HepG2 (cell line): ENCODE measurements around the gene MUC15. TPM values are rescaled to one million over a fixed set of nuclear protein-coding genes. Genes with fewer than 3 reads are reported as not detected.

Experiments
- ATAC-seq: fragments of 200-7000 bp; cut with Tn5 transposase; 3 replicates; pipeline ENCODE4 v1.9.1; 2020; ENCODE audit warnings: mild to moderate bottlenecking, moderate library complexity
- BruUV-seq: library from RNA; stranded (reverse); fragments of 400-500 nt; replicated peaks from 2 replicates; lab custom pipeline; 2021; lab: Mats Ljungman, UMichigan
- CTCF ChIA-PET: fragments of 300-600 bp; formaldehyde crosslinking; extraction: SDS; loops from one replicate; lab custom pipeline; 2021; ENCODE audit warnings: low total read pairs, inconsistent platforms, low intra/inter-chr PET ratio; lab: Yijun Ruan, JAX
- POLR2A ChIA-PET: fragments of 350-600 bp; sonication (Branson Sonifier 250); formaldehyde crosslinking; loops from one replicate; lab custom pipeline; 2020; ENCODE audit warnings: antibody characterized with exemption, inconsistent platforms; lab: Yijun Ruan, JAX
- DNase-seq: peaks from one replicate; pipeline ENCODE4 v3.0.0-alpha.2; 2015; ENCODE audit warnings: low spot score
- FAIRE-seq: peaks from 3 replicates; lab custom pipeline; 2011; peaks lifted over from hg19 to GRCh38; lab: Jason Lieb, UNC
- H2AFZ ChIP-seq: one replicate; pipeline ENCODE4 v1.6.1; 2011; ENCODE audit warnings: low read length, inconsistent platforms
- H3K27ac ChIP-seq: fragments of 300-600 bp; 3 replicates; pipeline ENCODE4 v1.8.0; 2011; ENCODE audit warnings: mixed run types, mild to moderate bottlenecking, mixed read lengths, low read length, inconsistent platforms; ENCODE audit not compliant: insufficient read depth; ENCODE audit errors: extremely low read length
- H3K27me3 ChIP-seq, 2 experiments: fragments of 200-600 bp in 1 of 2; 2 replicates in 1 of 2; 3 replicates in 1 of 2; pipeline versions ENCODE4 v1.6.0 to v1.8.0; 2011; ENCODE audit warnings: low read length in 2 of 2, mild to moderate bottlenecking in 2 of 2, moderate library complexity in 2 of 2, inconsistent platforms in 1 of 2; ENCODE audit not compliant: insufficient read depth in 2 of 2, control insufficient read depth in 1 of 2
- H3K36me3 ChIP-seq, 2 experiments: fragments of 200-600 bp in 1 of 2; replicated peaks in 1 of 2; 2 replicates in 1 of 2; 3 replicates in 1 of 2; pipeline versions ENCODE4 v1.5.1 to v1.8.0; 2011; ENCODE audit warnings: low read length in 2 of 2, inconsistent platforms in 1 of 2; ENCODE audit not compliant: insufficient read depth in 2 of 2, control insufficient read depth in 1 of 2
- H3K4me1 ChIP-seq: 2 replicates; pipeline ENCODE4 v1.5.1; 2012; ENCODE audit warnings: low read length, inconsistent platforms; ENCODE audit not compliant: insufficient read depth
- H3K4me2 ChIP-seq: 2 replicates; pipeline ENCODE4 v1.6.0; 2011; ENCODE audit warnings: low read depth, low read length, inconsistent platforms
- H3K4me3 ChIP-seq, 3 experiments: fragments of 200-600 bp in 1 of 3; sonication (generic), shearing (Covaris generic) in 1 of 3; replicated peaks in 1 of 3; 2 replicates each; pipeline ENCODE4 v1.5.1; 2011 to 2016; ENCODE audit warnings: low read length in 3 of 3, inconsistent platforms in 2 of 3, low read depth in 2 of 3, mild to moderate bottlenecking in 2 of 3, control low read depth in 1 of 3, mixed read lengths in 1 of 3; ENCODE audit not compliant: insufficient read depth in 1 of 3
- H3K79me2 ChIP-seq: one replicate; pipeline ENCODE4 v1.6.1; 2011; ENCODE audit warnings: low read length, inconsistent platforms; ENCODE audit not compliant: insufficient read depth
- H3K9ac ChIP-seq: 2 replicates; pipeline ENCODE4 v1.6.0; 2011; ENCODE audit warnings: mild to moderate bottlenecking, low read depth, low read length, inconsistent platforms; ENCODE audit not compliant: insufficient read depth
- H3K9me3 ChIP-seq: 2 replicates; pipeline ENCODE4 v1.5.1; 2012; ENCODE audit warnings: mild to moderate bottlenecking, low read length
- H4K20me1 ChIP-seq: 2 replicates; pipeline ENCODE4 v1.6.0; 2011; ENCODE audit warnings: inconsistent platforms, mild to moderate bottlenecking, low read length, moderate library complexity; ENCODE audit not compliant: insufficient read depth
- AFF4 ChIP-seq: sonication (generic); formaldehyde crosslinking; IDR thresholded peaks from 2 replicates; pipeline ENCODE4 v1.4.0; 2020; ENCODE audit warnings: missing genetic modification reagents
- BCL6 ChIP-seq: IDR thresholded peaks from 2 replicates; pipeline ENCODE4 v1.6.1; 2016; ENCODE audit warnings: missing genetic modification reagents, missing compliant biosample characterization
- ETV6 ChIP-seq: sonication (generic); formaldehyde crosslinking; conservative IDR thresholded peaks from 2 replicates; pipeline ENCODE4 v1.4.0; 2020; ENCODE audit warnings: missing genetic modification reagents
- HNRNPK ChIP-seq: fragments of 200-400 bp; formaldehyde crosslinking; IDR thresholded peaks from 2 replicates; pipeline ENCODE4 v1.6.1; 2018; ENCODE audit warnings: low read length, low read depth, moderate library complexity, mild to moderate bottlenecking; ENCODE audit not compliant: poor library complexity, severe bottlenecking
- NFIC ChIP-seq: IDR thresholded peaks from 2 replicates; pipeline ENCODE4 v1.6.1; 2012; ENCODE audit warnings: mild to moderate bottlenecking, low read length, inconsistent platforms
- RBFOX2 ChIP-seq: fragments of 200-400 bp; formaldehyde crosslinking; IDR thresholded peaks from 2 replicates; pipeline ENCODE4 v1.6.1; 2017; ENCODE audit warnings: low read depth, mild to moderate bottlenecking, low read length
- SETDB1 ChIP-seq: sonication (generic); formaldehyde crosslinking; IDR thresholded peaks from 2 replicates; pipeline ENCODE4 v1.5.1; 2020; ENCODE audit warnings: missing genetic modification reagents, mild to moderate bottlenecking, borderline replicate concordance
- SP140L ChIP-seq: sonication (generic); formaldehyde crosslinking; IDR thresholded peaks from 2 replicates; pipeline ENCODE4 v1.4.0; 2020; ENCODE audit warnings: missing genetic modification reagents, borderline replicate concordance
- TOE1 ChIP-seq: sonication (generic); formaldehyde crosslinking; IDR thresholded peaks from 2 replicates; pipeline ENCODE4 v1.4.0; 2020; ENCODE audit warnings: mild to moderate bottlenecking, missing genetic modification reagents
- XRCC5 ChIP-seq: fragments of 200-400 bp; formaldehyde crosslinking; optimal IDR thresholded peaks from 2 replicates; pipeline ENCODE3; 2017; ENCODE audit warnings: mild to moderate bottlenecking, low read length
- ZBTB3 ChIP-seq: sonication (generic); formaldehyde crosslinking; IDR thresholded peaks from 2 replicates; pipeline ENCODE4 v1.4.0; 2020; ENCODE audit warnings: low read depth, mild to moderate bottlenecking, moderate library complexity, missing genetic modification reagents, borderline replicate concordance
- ZNF496 ChIP-seq: sonication (generic); formaldehyde crosslinking; IDR thresholded peaks from 2 replicates; pipeline ENCODE4 v1.8.1; 2023; ENCODE audit warnings: mild to moderate bottlenecking, moderate library complexity, missing genetic modification reagents; ENCODE audit not compliant: insufficient replicate concordance
- ZNF552 ChIP-seq: sonication (generic); formaldehyde crosslinking; IDR thresholded peaks from 2 replicates; pipeline ENCODE4 v1.9.0; 2022; ENCODE audit warnings: missing genetic modification reagents, mild to moderate bottlenecking, borderline replicate concordance
- WGBS: methylation state at CpG from one replicate; pipeline ENCODE4 v1.1.6; 2017; ENCODE audit warnings: low lambda C conversion rate; 5-methylcytosine and 5-hydroxymethylcytosine counted together
- in situ Hi-C: cut with HindIII; loops from 2 replicates; pipeline ENCODE4 v1.10.0; 2017; ENCODE audit warnings: low pct_unique_long_range_greater_than_20kb; ENCODE audit not compliant: extremely low pct_ligation_motif_present
- intact Hi-C: fragments of 100-400 bp; cut with micrococcal nuclease; formaldehyde crosslinking; loops from one replicate; pipeline ENCODE4 v1.10.0; 2022; ENCODE audit not compliant: unreplicated experiment
- polyA plus RNA-seq, 8 experiments: library from polyadenylated mRNA; depleted of rRNA in 3 of 8; stranded (reverse) in 7 of 8; unstranded in 1 of 8; fragments of >200 nt; fragmentation: Illumina TruSeq in 4 of 8; extraction: Trizol in 4 of 8; gene quantifications; 2 replicates each; pipeline versions ENCODE4 v1.2.1 to v1.2.3, GENCODE V29; 2011 to 2016; ENCODE audit warnings: low read depth in 4 of 8, missing spikeins in 1 of 8, mixed read lengths in 1 of 8; ENCODE audit not compliant: insufficient read depth in 1 of 8
- total RNA-seq, 5 experiments: library from RNA; depleted of rRNA; stranded (reverse); fragments of >200 nt; fragmentation: Illumina TruSeq; extraction: Trizol; gene quantifications; 2 replicates each; pipeline ENCODE4 v1.2.3, GENCODE V29; 2016; ENCODE audit warnings: low read depth in 1 of 5

MUC15 gene
- total and polyA plus RNA-seq, 2 of the 13 experiments (the other 11 are each of a cell fraction or from before 2014, with no cell fraction given): 4.5 to 18.0 TPM

GRCh38 chr11:26537341-26537740, 34.7 kb downstream of the MUC15 start:
- BruUV-seq: no TSS peak
- Histone ChIP-seq H4K20me1 (no peaks in the 10 kb centered on the region), H3K9ac (no peak overlapping the region), H3K79me2 (no peaks in the 10 kb centered on the region), H3K4me1 (no peaks in the 10 kb centered on the region), H3K36me3 (no peaks in the 10 kb centered on the region), H3K9me3 (no peaks in the 10 kb centered on the region), H3K4me2 (no peak overlapping the region), H3K4me3 (no peak overlapping the region), H3K27ac (no peak overlapping the region), H2AFZ (no peak overlapping the region), H3K27me3 (no peaks in the 10 kb centered on the region; a peak in 1 of 5 replicates)
- FAIRE-seq (no peak), DNase-seq (no peak), ATAC-seq (no peak)
- intact Hi-C loops (no loop called here), in situ Hi-C loops (no loop called here)
- TF ChIP-seq BCL6 (CRISPR knock-in tag): no peak
- ChIA-PET POLR2A (no interaction called here), CTCF (no interaction called here)
- WGBS: 24% methylated on average over 4 of the region's 4 CpGs

DNA sequence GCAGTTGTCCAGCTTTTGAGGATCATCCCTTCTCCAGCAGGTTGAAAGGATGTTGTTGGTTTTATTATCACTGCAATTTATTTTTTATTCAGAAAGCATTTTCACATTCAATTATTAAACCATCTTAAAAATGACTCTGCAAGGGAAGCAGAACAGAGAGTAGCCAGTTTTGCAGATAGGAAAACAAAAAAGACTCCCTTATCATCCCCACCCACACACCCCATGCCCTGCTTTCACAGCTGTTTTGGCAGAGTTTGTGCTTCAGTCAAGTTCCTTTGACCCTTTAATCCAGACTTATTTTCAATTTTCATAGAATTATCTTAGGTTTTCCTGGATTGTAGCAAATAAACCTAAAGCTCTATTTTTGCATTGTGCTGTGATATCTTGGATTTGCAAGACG, 44.4 kb downstream of the MUC15 start:
- ATAC-seq (no peak), DNase-seq (no peak)
- intact Hi-C loops: loop anchor here (10.0 kb wide), 1 partner anchor 627 kb away; no protein-coding TSS in a partner anchor
- H2AFZ ChIP-seq: no peak overlapping the region
- no peaks in the 10 kb centered on the region for H3K27me3 ChIP-seq
- ChIA-PET POLR2A (no interaction called here), CTCF (no interaction called here)
- no peaks in the 10 kb centered on the region for H3K9me3 ChIP-seq
- in situ Hi-C loops: no loop called here
- no peak overlapping the region for H3K4me2 ChIP-seq
- BruUV-seq: no TSS peak
- H3K4me1 ChIP-seq: no peaks in the 10 kb centered on the region
- H3K79me2 ChIP-seq: no peaks in the 10 kb centered on the region
- TF ChIP-seq ZNF552 (no peak), ETV6 (no peak), HNRNPK (no peak), XRCC5 (no peak), ZBTB3 (no peak), SETDB1 (CRISPR knock-in tag) (no peak), SP140L (no peak), AFF4 (CRISPR knock-in tag) (no peak), ZNF496 (no peak), RBFOX2 (no peak), NFIC (no peak), TOE1 (no peak)
- TF ChIP-seq, all 625 proteins: peak for 0
- no peak for FAIRE-seq
- no peaks in the 10 kb centered on the region for H3K36me3 ChIP-seq
- H3K4me3 ChIP-seq: no peak overlapping the region
- H3K27ac ChIP-seq: no peak overlapping the region
- H3K9ac ChIP-seq: no peak overlapping the region
- 4% methylated on average over 1 of the region's 1 CpG for WGBS
- no peaks in the 10 kb centered on the region for H4K20me1 ChIP-seq
